Neural progenitor cell (in vitro differentiated cells): ENCODE data around the gene PCDH9.

Source experiments
- CTCF ChIP-seq: fragments of 200-600 bp; sonication (generic); IDR thresholded peaks from 2 replicates; pipeline ENCODE4 v1.5.1; 2017; ENCODE audit warnings: antibody characterized with exemption, mild to moderate bottlenecking
- EZH2 ChIP-seq: fragments of 200-600 bp; sonication (generic); IDR thresholded peaks from 2 replicates; pipeline ENCODE4 v1.6.1; 2017; ENCODE audit warnings: antibody characterized with exemption, mild to moderate bottlenecking, moderate library complexity

- no peak for TF ChIP-seq CTCF
- TF ChIP-seq EZH2: no peak
These were observed 448.9 kb downstream of the PCDH9 start for GRCh38 chr13:66781241-66781640.
